Right atrium auricular region (tissue), 2 donors: ENCODE data around the gene ST7. TPM values are rescaled to one million over a fixed set of nuclear protein-coding genes. Genes with fewer than 3 reads are reported as not detected.
A peak's percentile ranks its signal among the peaks of the same experiment; 100 is the strongest.

ENCODE experiments used
- DNase-seq: peaks from one replicate; pipeline ENCODE4 v3.0.0-alpha.2; 2019; ENCODE audit warnings: low spot score
- H3K27ac ChIP-seq, 2 donors: fragments of 200-600 bp; sonication (generic); 1 replicate in 1 of 2; 2 replicates in 1 of 2; pipeline ENCODE4 v1.5.1; 2016 to 2019
- H3K27me3 ChIP-seq, 2 donors: fragments of 200-600 bp; sonication (generic); one replicate each; pipeline versions ENCODE4 v1.5.1 to v1.6.0; 2017 to 2019
- H3K36me3 ChIP-seq: fragments of 200-600 bp; sonication (generic); one replicate; pipeline ENCODE4 v1.5.1; 2016
- H3K4me1 ChIP-seq, 2 donors: fragments of 200-600 bp; sonication (generic); one replicate each; pipeline versions ENCODE4 v1.5.1 to v1.6.0; 2017 to 2019
- H3K4me3 ChIP-seq, 2 donors: fragments of 200-600 bp; sonication (generic); 1 replicate in 1 of 2; 2 replicates in 1 of 2; pipeline ENCODE4 v1.5.1; 2017 to 2019; ENCODE audit warnings: mild to moderate bottlenecking in 1 of 2, moderate library complexity in 1 of 2
- H3K9me3 ChIP-seq, 2 donors: fragments of 200-600 bp; sonication (generic); one replicate each; pipeline ENCODE4 v1.5.1; 2019
- CTCF ChIP-seq, 2 donors: fragments of 200-600 bp; sonication (generic); IDR thresholded peaks; one replicate each; pipeline ENCODE4 v1.5.1; 2019; ENCODE audit warnings: antibody characterized with exemption in 2 of 2
- total RNA-seq, 2 donors: library from RNA; depleted of rRNA; stranded (reverse); fragments of >200 nt; gene quantifications; one replicate each; pipeline ENCODE4 v1.1.0, GENCODE V29; 2016

Gene ST7
- total RNA-seq, 2 donors from 2014 or later = 45.4 to 48.1 TPM

- H3K9me3 ChIP-seq = no peaks in the 10 kb centered on the region
- no peaks in the 10 kb centered on the region for H3K27me3 ChIP-seq
- TF ChIP-seq CTCF (IDR thresholded peaks at IDR 0.05) = no peak
- H3K4me3 ChIP-seq = no peak overlapping the region
- DNase-seq = no peak
- H3K36me3 ChIP-seq = no peaks in the 10 kb centered on the region
- H3K27ac ChIP-seq = peak overlapping the region in 1 of 2 donors; percentile 46
- H3K4me1 ChIP-seq = peaks cover 0 to 39% of the 10 kb centered on the region in 2 donors
Observed at GRCh38 chr7:117068511-117069145, 115.3 kb downstream of the ST7 start.

GRCh38 chr7:117069379-117069778, 116.1 kb downstream of the ST7 start:
- DNase-seq = no peak
- Histone ChIP-seq H3K27me3 (no peaks in the 10 kb centered on the region), H3K27ac (no peak overlapping the region)

GRCh38 chr7:117071551-117071950, 118.2 kb downstream of the ST7 start:
- no peaks in the 10 kb centered on the region for H3K9me3 ChIP-seq
- no peak overlapping the region for H3K4me3 ChIP-seq
- no peak overlapping the region for H3K27ac ChIP-seq
- TF ChIP-seq CTCF (IDR thresholded peaks at IDR 0.05) = no peak
- peaks cover 0 to 50% of the 10 kb centered on the region in 2 donors for H3K4me1 ChIP-seq
- H3K36me3 ChIP-seq = no peaks in the 10 kb centered on the region
- no peaks in the 10 kb centered on the region for H3K27me3 ChIP-seq
- no peak for DNase-seq

More at GRCh38 chr7:117069379-117069778, 116.1 kb downstream of the ST7 start:
- no peak for TF ChIP-seq CTCF (IDR thresholded peaks at IDR 0.05)
- H3K36me3 ChIP-seq = no peaks in the 10 kb centered on the region
- H3K4me1 ChIP-seq = peaks cover 0 to 39% of the 10 kb centered on the region in 2 donors
- H3K4me3 ChIP-seq = no peak overlapping the region
- no peaks in the 10 kb centered on the region for H3K9me3 ChIP-seq

- no peak for TF ChIP-seq CTCF (IDR thresholded peaks at IDR 0.05)
- Histone ChIP-seq H3K9me3 (no peaks in the 10 kb centered on the region), H3K27me3 (no peaks in the 10 kb centered on the region), H3K27ac (peak overlapping the region; percentile 27 to 54), H3K36me3 (no peaks in the 10 kb centered on the region), H3K4me1 (peaks cover 0 to 61% of the 10 kb centered on the region in 2 donors), H3K4me3 (no peak overlapping the region)
- peak; percentile 72 for DNase-seq
Observed at GRCh38 chr7:117072620-117073118, 119.4 kb downstream of the ST7 start.

- Histone ChIP-seq H3K27me3 (no peaks in the 10 kb centered on the region), H3K27ac (no peak overlapping the region), H3K36me3 (no peaks in the 10 kb centered on the region), H3K9me3 (no peaks in the 10 kb centered on the region), H3K4me3 (no peak overlapping the region), H3K4me1 (peaks cover 0 to 49% of the 10 kb centered on the region in 2 donors)
- TF ChIP-seq CTCF (IDR thresholded peaks at IDR 0.05) = no peak
- DNase-seq = no peak
Observed at GRCh38 chr7:117074378-117074777, 121.1 kb downstream of the ST7 start.

- Histone ChIP-seq H3K27ac (peak overlapping the region; percentile 24 to 75), H3K36me3 (no peaks in the 10 kb centered on the region)
Observed at GRCh38 chr7:117075934-117076333, 122.6 kb downstream of the ST7 start.

More at GRCh38 chr7:117075934-117076333, 122.6 kb downstream of the ST7 start:
- no peak for DNase-seq
- H3K4me1 ChIP-seq = peaks cover 0 to 39% of the 10 kb centered on the region in 2 donors
- H3K27me3 ChIP-seq = no peaks in the 10 kb centered on the region
- H3K4me3 ChIP-seq = no peak overlapping the region
- H3K9me3 ChIP-seq = no peaks in the 10 kb centered on the region
- no peak for TF ChIP-seq CTCF (IDR thresholded peaks at IDR 0.05)
